ENCODE results near the gene PRDM16.

The PRDM16 gene

DNA sequence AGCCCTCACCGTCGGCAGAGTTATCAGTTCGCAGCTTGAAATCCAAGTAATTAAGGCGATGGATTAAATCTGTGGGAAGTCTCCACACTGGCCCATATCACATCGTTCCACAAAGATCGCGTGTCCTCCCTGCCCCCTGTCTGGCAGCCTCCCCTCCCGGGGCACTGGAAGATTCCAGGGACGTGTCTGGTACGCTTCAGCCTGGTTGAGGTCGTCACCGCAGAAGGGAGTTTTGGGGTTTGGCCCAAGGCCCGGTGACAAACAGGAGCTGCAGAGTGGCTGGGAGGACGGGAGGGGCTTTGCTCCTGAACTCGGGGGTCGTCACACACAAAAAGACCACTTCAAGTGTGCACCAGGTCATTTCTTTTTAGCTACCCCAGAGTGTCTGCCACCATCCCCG lies 51.1 kb downstream of the PRDM16 start:
- H3K4ac ChIP-seq (ENCODE audit: low read length), result peak overlapping the region; percentile 59
- no peak overlapping the region for H3K4me2 ChIP-seq (ENCODE audit: insufficient read depth, low read length, poor library complexity, severe bottlenecking)
- H3K9me3 ChIP-seq (replicated peaks in 1 of 2; ENCODE audit: control insufficient read depth in 2 of 2, insufficient read depth in 1 of 2, low read depth in 1 of 2, low read length in 2 of 2), result peaks cover 0 to 2% of the 10 kb centered on the region in 2 donors
- H3K27ac ChIP-seq (replicated peaks; ENCODE audit: low read length), result no peak overlapping the region
- H2BK5ac ChIP-seq (ENCODE audit: low read length), result peak overlapping the region; percentile 76
- H3K23ac ChIP-seq (ENCODE audit: low read depth, low read length, poor library complexity), result peak overlapping the region; percentile 75
- H4K91ac ChIP-seq (ENCODE audit: low read depth, low read length, poor library complexity), result peak overlapping the region; percentile 4
- H3K4me1 ChIP-seq (ENCODE audit: control insufficient read depth in 2 of 2, insufficient read depth in 1 of 2, low read depth in 1 of 2, low read length in 2 of 2), result peaks cover 13 to 65% of the 10 kb centered on the region in 2 donors
- H3K14ac ChIP-seq (ENCODE audit: low read length), result no peak overlapping the region
- H3K18ac ChIP-seq (ENCODE audit: low read length), result peak overlapping the region; percentile 96
- peaks cover 0 to 7% (median 3%) of the 10 kb centered on the region in 3 experiments for H3K27me3 ChIP-seq (ENCODE audit: control insufficient read depth in 3 of 3, insufficient read depth in 3 of 3, low read depth in 1 of 3, low read length in 3 of 3)
- H4K8ac ChIP-seq (ENCODE audit: low read depth, low read length), result no peak overlapping the region
- no peak overlapping the region for H2AFZ ChIP-seq (ENCODE audit: low read length)
- H2AK5ac ChIP-seq (ENCODE audit: low read depth, low read length), result peak overlapping the region; percentile 99
- no CpG with 5 or more reads among the region's 17 CpGs for whole genome bisulfite sequencing, 2 donors (ENCODE audit: extremely low coverage in 2 of 2, insufficient read length in 2 of 2, insufficient replicate concordance in 1 of 2)
- no peak overlapping the region for H3K4me3 ChIP-seq (ENCODE audit: low read length in 2 of 2)
- peak overlapping the region; percentile 61 for H2BK120ac ChIP-seq (ENCODE audit: low read depth, low read length)
- peaks cover 0 to 2% of the 10 kb centered on the region in 2 donors for H3K36me3 ChIP-seq (replicated peaks in 1 of 2; ENCODE audit: control insufficient read depth in 2 of 2, insufficient read depth in 2 of 2, low read length in 2 of 2)
- peak overlapping the region; percentile 97 for H2BK15ac ChIP-seq (ENCODE audit: low read length)
- peaks cover 10% of the 10 kb centered on the region for H3K79me1 ChIP-seq (ENCODE audit: low read depth, low read length)
- H3K9ac ChIP-seq (ENCODE audit: low read depth, low read length, poor library complexity), result no peak overlapping the region
- no peak overlapping the region for H2BK12ac ChIP-seq (ENCODE audit: low read length)
- no peak for DNase-seq (ENCODE audit: low spot score)

DNA sequence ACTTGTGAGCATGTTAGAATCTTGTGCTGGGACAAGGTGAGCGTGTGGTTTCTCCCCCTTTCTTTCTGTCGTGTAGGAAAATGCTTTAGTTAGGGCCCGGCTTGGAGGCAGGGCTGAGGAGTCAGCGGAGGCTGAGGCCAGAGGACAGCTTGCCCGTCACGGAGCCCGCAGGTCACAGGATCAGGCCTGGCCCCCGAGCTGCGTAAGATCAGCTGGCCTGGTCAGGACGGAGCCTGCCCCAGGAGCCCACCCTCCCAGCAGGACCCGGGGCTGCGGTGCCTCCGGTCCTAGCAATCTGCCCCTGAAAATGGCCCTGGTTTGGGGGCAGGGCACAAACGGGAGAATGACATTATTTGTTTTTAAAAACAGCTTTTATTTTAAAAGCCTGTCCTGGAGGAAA lies 52.0 kb downstream of the PRDM16 start:
- H3K14ac ChIP-seq (ENCODE audit: low read length), result peak overlapping the region; percentile 14
- peak overlapping the region; percentile 97 for H2BK15ac ChIP-seq (ENCODE audit: low read length)
- peaks cover 0 to 2% of the 10 kb centered on the region in 2 donors for H3K9me3 ChIP-seq (replicated peaks in 1 of 2; ENCODE audit: control insufficient read depth in 2 of 2, insufficient read depth in 1 of 2, low read depth in 1 of 2, low read length in 2 of 2)
- peaks cover 0 to 7% (median 3%) of the 10 kb centered on the region in 3 experiments for H3K27me3 ChIP-seq (ENCODE audit: control insufficient read depth in 3 of 3, insufficient read depth in 3 of 3, low read depth in 1 of 3, low read length in 3 of 3)
- peaks cover 0 to 2% of the 10 kb centered on the region in 2 donors for H3K36me3 ChIP-seq (replicated peaks in 1 of 2; ENCODE audit: control insufficient read depth in 2 of 2, insufficient read depth in 2 of 2, low read length in 2 of 2)
- peak overlapping the region; percentile 85 for H2BK120ac ChIP-seq (ENCODE audit: low read depth, low read length)
- no peak for DNase-seq (ENCODE audit: low spot score)
- peak overlapping the region; percentile 97 for H4K8ac ChIP-seq (ENCODE audit: low read depth, low read length)
- no peak overlapping the region for H3K23ac ChIP-seq (ENCODE audit: low read depth, low read length, poor library complexity)
- H3K27ac ChIP-seq (replicated peaks; ENCODE audit: low read length), result peak overlapping the region; percentile 50
- peaks cover 8% of the 10 kb centered on the region for H3K79me1 ChIP-seq (ENCODE audit: low read depth, low read length)
- H2AFZ ChIP-seq (ENCODE audit: low read length), result no peak overlapping the region
- WGBS, 2 donors (ENCODE audit: extremely low coverage in 2 of 2, insufficient read length in 2 of 2, insufficient replicate concordance in 1 of 2), result no CpG with 5 or more reads among the region's 14 CpGs
- peaks cover 13 to 72% of the 10 kb centered on the region in 2 donors for H3K4me1 ChIP-seq (ENCODE audit: control insufficient read depth in 2 of 2, insufficient read depth in 1 of 2, low read depth in 1 of 2, low read length in 2 of 2)
- H3K9ac ChIP-seq (ENCODE audit: low read depth, low read length, poor library complexity), result no peak overlapping the region
- H2AK5ac ChIP-seq (ENCODE audit: low read depth, low read length), result peak overlapping the region; percentile 99
- H2BK5ac ChIP-seq (ENCODE audit: low read length), result peak overlapping the region; percentile 76
- peak overlapping the region; percentile 96 for H3K18ac ChIP-seq (ENCODE audit: low read length)
- no peak overlapping the region for H4K91ac ChIP-seq (ENCODE audit: low read depth, low read length, poor library complexity)
- H3K4ac ChIP-seq (ENCODE audit: low read length), result no peak overlapping the region
- H3K4me2 ChIP-seq (ENCODE audit: insufficient read depth, low read length, poor library complexity, severe bottlenecking), result no peak overlapping the region
- peak overlapping the region; percentile 82 for H2BK12ac ChIP-seq (ENCODE audit: low read length)
- no peak overlapping the region for H3K4me3 ChIP-seq (ENCODE audit: low read length in 2 of 2)

DNA sequence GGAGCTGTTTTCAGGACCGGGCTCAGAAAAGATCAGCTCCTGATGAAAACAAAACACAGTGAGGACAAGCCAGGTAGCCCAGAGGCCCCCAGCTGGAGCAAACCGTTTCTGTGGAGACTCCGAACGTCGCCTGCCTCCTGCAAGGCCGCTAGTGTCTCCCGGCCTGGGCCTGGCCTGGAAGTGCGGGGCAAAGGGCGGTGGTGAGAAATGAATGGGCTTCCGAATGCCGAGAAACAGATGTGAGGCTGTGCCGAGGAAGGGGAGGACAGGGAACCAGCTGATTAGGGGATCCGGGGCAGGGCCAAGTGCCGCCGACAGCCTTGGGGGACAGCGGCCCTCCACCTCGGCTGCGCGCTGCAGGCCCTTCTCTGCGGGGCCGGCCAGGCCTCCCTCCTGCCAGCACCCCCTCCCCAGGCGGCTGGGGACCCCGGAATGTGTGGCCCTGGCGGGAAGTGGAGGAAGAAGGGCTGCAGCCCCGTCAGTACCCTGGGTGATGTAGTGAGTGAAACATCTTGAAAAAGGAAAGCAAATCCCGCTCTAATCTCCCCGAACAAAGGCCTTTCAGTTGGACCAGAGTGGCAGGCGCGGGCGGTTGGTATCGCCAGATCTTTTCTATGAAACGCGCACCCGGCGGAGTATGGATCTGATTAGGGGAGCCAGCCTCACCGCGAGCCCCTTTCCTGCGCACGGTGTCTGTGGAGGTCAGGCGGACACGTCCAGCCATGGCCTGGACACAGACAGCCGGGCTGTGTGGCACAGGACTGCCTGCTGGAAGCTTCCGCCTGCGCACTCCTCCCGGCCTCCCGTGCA lies 52.6 kb downstream of the PRDM16 start:
- no CpG with 5 or more reads among the region's 46 CpGs for WGBS, 2 donors (ENCODE audit: extremely low coverage in 2 of 2, insufficient read length in 2 of 2, insufficient replicate concordance in 1 of 2)
- Histone ChIP-seq H2BK120ac (ENCODE audit: low read depth, low read length) (peak overlapping the region; percentile 85), H3K23ac (ENCODE audit: low read depth, low read length, poor library complexity) (peak overlapping the region; percentile 70), H2BK12ac (ENCODE audit: low read length) (peak overlapping the region; percentile 67), H3K4me1 (ENCODE audit: control insufficient read depth in 2 of 2, insufficient read depth in 1 of 2, low read depth in 1 of 2, low read length in 2 of 2) (peaks cover 13 to 74% of the 10 kb centered on the region in 2 donors), H3K4me3 (ENCODE audit: low read length in 2 of 2) (no peak overlapping the region), H3K18ac (ENCODE audit: low read length) (peak overlapping the region; percentile 95), H4K8ac (ENCODE audit: low read depth, low read length) (peak overlapping the region; percentile 29), H3K9me3 (replicated peaks in 1 of 2; ENCODE audit: control insufficient read depth in 2 of 2, insufficient read depth in 1 of 2, low read depth in 1 of 2, low read length in 2 of 2) (peaks cover 0 to 2% of the 10 kb centered on the region in 2 donors), H3K4me2 (ENCODE audit: insufficient read depth, low read length, poor library complexity, severe bottlenecking) (no peak overlapping the region), H2AFZ (ENCODE audit: low read length) (no peak overlapping the region), H3K14ac (ENCODE audit: low read length) (no peak overlapping the region), H2AK5ac (ENCODE audit: low read depth, low read length) (peak overlapping the region; percentile 99), H2BK5ac (ENCODE audit: low read length) (peak overlapping the region; percentile 76), H3K9ac (ENCODE audit: low read depth, low read length, poor library complexity) (peak overlapping the region; percentile 30), H3K4ac (ENCODE audit: low read length) (peak overlapping the region; percentile 24), H3K79me1 (ENCODE audit: low read depth, low read length) (peaks cover 6% of the 10 kb centered on the region), H3K36me3 (replicated peaks in 1 of 2; ENCODE audit: control insufficient read depth in 2 of 2, insufficient read depth in 2 of 2, low read length in 2 of 2) (peaks cover 0 to 2% of the 10 kb centered on the region in 2 donors), H3K27ac (replicated peaks; ENCODE audit: low read length) (peak overlapping the region; percentile 50), H3K27me3 (ENCODE audit: control insufficient read depth in 3 of 3, insufficient read depth in 3 of 3, low read depth in 1 of 3, low read length in 3 of 3) (peaks cover 0 to 9% (median 3%) of the 10 kb centered on the region in 3 experiments), H2BK15ac (ENCODE audit: low read length) (peak overlapping the region; percentile 97), H4K91ac (ENCODE audit: low read depth, low read length, poor library complexity) (peak overlapping the region; percentile 73)
- DNase-seq (ENCODE audit: low spot score), result no peak

DNA sequence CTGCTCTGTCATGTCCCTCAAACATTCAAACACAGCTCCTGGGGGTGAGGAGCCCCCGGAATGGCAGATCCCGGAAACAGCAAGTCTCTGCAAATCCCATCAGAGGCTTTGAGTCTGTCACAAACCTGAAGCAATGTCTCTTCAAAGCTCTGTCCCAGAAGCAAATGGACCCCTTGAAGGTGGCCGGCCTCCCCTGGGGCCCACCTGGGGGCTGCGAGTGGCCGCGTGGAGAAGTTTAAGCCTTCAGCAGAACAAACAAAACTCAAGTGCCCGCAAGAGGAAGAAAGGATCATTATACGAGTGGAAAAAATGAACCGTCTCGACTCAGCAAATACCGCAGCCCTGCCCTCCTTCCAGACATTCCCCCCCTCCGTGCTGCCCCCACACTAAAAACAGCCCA lies 53.3 kb downstream of the PRDM16 start:
- Histone ChIP-seq H3K9ac (ENCODE audit: low read depth, low read length, poor library complexity) (no peak overlapping the region), H2BK120ac (ENCODE audit: low read depth, low read length) (no peak overlapping the region), H2BK12ac (ENCODE audit: low read length) (no peak overlapping the region), H2BK5ac (ENCODE audit: low read length) (peak overlapping the region; percentile 76), H2AK5ac (ENCODE audit: low read depth, low read length) (peak overlapping the region; percentile 99), H3K14ac (ENCODE audit: low read length) (no peak overlapping the region), H2AFZ (ENCODE audit: low read length) (no peak overlapping the region), H3K4ac (ENCODE audit: low read length) (no peak overlapping the region), H2BK15ac (ENCODE audit: low read length) (peak overlapping the region; percentile 97), H3K4me3 (ENCODE audit: low read length in 2 of 2) (no peak overlapping the region), H3K18ac (ENCODE audit: low read length) (peak overlapping the region; percentile 80), H3K4me2 (ENCODE audit: insufficient read depth, low read length, poor library complexity, severe bottlenecking) (no peak overlapping the region), H3K9me3 (replicated peaks in 1 of 2; ENCODE audit: control insufficient read depth in 2 of 2, insufficient read depth in 1 of 2, low read depth in 1 of 2, low read length in 2 of 2) (peaks cover 0 to 2% of the 10 kb centered on the region in 2 donors), H4K8ac (ENCODE audit: low read depth, low read length) (no peak overlapping the region), H3K27me3 (ENCODE audit: control insufficient read depth in 3 of 3, insufficient read depth in 3 of 3, low read depth in 1 of 3, low read length in 3 of 3) (peaks cover 0 to 9% (median 3%) of the 10 kb centered on the region in 3 experiments), H3K36me3 (replicated peaks in 1 of 2; ENCODE audit: control insufficient read depth in 2 of 2, insufficient read depth in 2 of 2, low read length in 2 of 2) (peaks cover 0 to 2% of the 10 kb centered on the region in 2 donors), H3K4me1 (ENCODE audit: control insufficient read depth in 2 of 2, insufficient read depth in 1 of 2, low read depth in 1 of 2, low read length in 2 of 2) (peaks cover 13 to 74% of the 10 kb centered on the region in 2 donors), H3K23ac (ENCODE audit: low read depth, low read length, poor library complexity) (no peak overlapping the region), H3K27ac (replicated peaks; ENCODE audit: low read length) (no peak overlapping the region), H4K91ac (ENCODE audit: low read depth, low read length, poor library complexity) (peak overlapping the region; percentile 73), H3K79me1 (ENCODE audit: low read depth, low read length) (peaks cover 5% of the 10 kb centered on the region)
- no peak for DNase-seq (ENCODE audit: low spot score)
- no CpG with 5 or more reads among the region's 12 CpGs for WGBS, 2 donors (ENCODE audit: extremely low coverage in 2 of 2, insufficient read length in 2 of 2, insufficient replicate concordance in 1 of 2)

All from neuronal stem cell (in vitro differentiated cells).